Measurements from ENCODE around the gene TGFB1I1.
"Not testable (repeated sequence)": the region's sequence is repeated elsewhere in the genome, so short reads cannot be mapped to it uniquely, and the experiment has no call there.

DNA sequence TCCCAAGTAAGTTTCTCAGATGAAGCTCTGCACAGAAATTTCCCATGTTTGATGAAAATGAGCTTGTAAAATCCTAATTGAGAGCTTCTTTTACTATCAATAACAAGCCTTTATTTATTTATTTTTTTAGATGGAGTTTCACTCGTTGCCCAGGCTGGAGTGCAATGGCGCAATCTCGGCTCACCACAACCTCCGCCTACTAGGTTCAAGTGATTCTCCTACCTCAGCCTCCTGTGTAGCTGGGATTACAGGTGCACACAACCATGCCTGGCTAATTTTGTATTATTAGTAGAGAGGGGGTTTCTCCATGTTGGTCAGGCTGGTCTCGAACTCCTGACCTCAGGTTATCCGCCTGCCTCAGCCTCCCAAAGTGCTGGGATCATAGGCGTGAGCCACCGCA is 31.6 kb downstream of the TGFB1I1 start:
- TF ChIP-seq, protein P1, sequence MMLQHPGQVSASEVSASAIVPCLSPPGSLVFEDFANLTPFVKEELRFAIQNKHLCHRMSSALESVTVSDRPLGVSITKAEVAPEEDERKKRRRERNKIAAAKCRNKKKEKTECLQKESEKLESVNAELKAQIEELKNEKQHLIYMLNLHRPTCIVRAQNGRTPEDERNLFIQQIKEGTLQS (IDR thresholded peaks at IDR 0.05) = not testable (repeated sequence)
- TF ChIP-seq, protein P2, sequence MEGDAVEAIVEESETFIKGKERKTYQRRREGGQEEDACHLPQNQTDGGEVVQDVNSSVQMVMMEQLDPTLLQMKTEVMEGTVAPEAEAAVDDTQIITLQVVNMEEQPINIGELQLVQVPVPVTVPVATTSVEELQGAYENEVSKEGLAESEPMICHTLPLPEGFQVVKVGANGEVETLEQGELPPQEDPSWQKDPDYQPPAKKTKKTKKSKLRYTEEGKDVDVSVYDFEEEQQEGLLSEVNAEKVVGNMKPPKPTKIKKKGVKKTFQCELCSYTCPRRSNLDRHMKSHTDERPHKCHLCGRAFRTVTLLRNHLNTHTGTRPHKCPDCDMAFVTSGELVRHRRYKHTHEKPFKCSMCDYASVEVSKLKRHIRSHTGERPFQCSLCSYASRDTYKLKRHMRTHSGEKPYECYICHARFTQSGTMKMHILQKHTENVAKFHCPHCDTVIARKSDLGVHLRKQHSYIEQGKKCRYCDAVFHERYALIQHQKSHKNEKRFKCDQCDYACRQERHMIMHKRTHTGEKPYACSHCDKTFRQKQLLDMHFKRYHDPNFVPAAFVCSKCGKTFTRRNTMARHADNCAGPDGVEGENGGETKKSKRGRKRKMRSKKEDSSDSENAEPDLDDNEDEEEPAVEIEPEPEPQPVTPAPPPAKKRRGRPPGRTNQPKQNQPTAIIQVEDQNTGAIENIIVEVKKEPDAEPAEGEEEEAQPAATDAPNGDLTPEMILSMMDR (IDR thresholded peaks at IDR 0.05 in 2 of 3, conservative IDR thresholded peaks at IDR 0.05 in 1 of 3; ENCODE audit: borderline replicate concordance in 1 of 3, insufficient read depth in 1 of 3, low read depth in 2 of 3, low read length in 2 of 3) = not testable (repeated sequence)
- not testable (repeated sequence) for TF ChIP-seq ZNF274 (IDR thresholded peaks at IDR 0.05; ENCODE audit: low read depth, low read length); YY1 (IDR thresholded peaks at IDR 0.05; ENCODE audit: extremely low read depth, insufficient replicate concordance, low read depth, low read length); POLR2A (IDR thresholded peaks at IDR 0.05; ENCODE audit: borderline replicate concordance, extremely low read depth, insufficient read depth, insufficient read length); POLR2AphosphoS5 (IDR thresholded peaks at IDR 0.05; ENCODE audit: low read depth, low read length); RAD21 (IDR thresholded peaks at IDR 0.05; ENCODE audit: low read depth); EZH2phosphoT487 (IDR thresholded peaks at IDR 0.05; ENCODE audit: borderline replicate concordance); CEBPB (IDR thresholded peaks at IDR 0.05; ENCODE audit: low read depth); FOSL1 (IDR thresholded peaks at IDR 0.05; ENCODE audit: low read depth); EZH2 (IDR thresholded peaks at IDR 0.05)
- TF ChIP-seq, protein P3, sequence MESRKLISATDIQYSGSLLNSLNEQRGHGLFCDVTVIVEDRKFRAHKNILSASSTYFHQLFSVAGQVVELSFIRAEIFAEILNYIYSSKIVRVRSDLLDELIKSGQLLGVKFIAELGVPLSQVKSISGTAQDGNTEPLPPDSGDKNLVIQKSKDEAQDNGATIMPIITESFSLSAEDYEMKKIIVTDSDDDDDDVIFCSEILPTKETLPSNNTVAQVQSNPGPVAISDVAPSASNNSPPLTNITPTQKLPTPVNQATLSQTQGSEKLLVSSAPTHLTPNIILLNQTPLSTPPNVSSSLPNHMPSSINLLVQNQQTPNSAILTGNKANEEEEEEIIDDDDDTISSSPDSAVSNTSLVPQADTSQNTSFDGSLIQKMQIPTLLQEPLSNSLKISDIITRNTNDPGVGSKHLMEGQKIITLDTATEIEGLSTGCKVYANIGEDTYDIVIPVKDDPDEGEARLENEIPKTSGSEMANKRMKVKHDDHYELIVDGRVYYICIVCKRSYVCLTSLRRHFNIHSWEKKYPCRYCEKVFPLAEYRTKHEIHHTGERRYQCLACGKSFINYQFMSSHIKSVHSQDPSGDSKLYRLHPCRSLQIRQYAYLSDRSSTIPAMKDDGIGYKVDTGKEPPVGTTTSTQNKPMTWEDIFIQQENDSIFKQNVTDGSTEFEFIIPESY (IDR thresholded peaks at IDR 0.05; ENCODE audit: extremely low read depth, insufficient replicate concordance, low read length) = not testable (repeated sequence)
- TF ChIP-seq, protein P4, sequence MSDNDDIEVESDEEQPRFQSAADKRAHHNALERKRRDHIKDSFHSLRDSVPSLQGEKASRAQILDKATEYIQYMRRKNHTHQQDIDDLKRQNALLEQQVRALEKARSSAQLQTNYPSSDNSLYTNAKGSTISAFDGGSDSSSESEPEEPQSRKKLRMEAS (IDR thresholded peaks at IDR 0.05) = not testable (repeated sequence)

Data from HCT116 (cell line).